Stomach (tissue), 9 donors: Measurements from ENCODE around the gene HLA-DMB. TPM values are rescaled to one million over a fixed set of nuclear protein-coding genes. Genes with fewer than 3 reads are reported as not detected.
A peak's percentile ranks its signal among the peaks of the same experiment; 100 is the strongest.

ENCODE experiments used
- DNase-seq, 2 donors: peaks; one replicate each; pipeline versions ENCODE4 v3.0.0 to v3.0.0-alpha.2; 2013 to 2019
- H3K27ac ChIP-seq, 5 donors: fragments of 200-600 bp in 4 of 5; sonication (generic) in 4 of 5; one replicate each; pipeline ENCODE4 v1.5.1; 2013 to 2019; ENCODE audit warnings: mild to moderate bottlenecking in 1 of 5, moderate library complexity in 1 of 5
- H3K27me3 ChIP-seq, 3 donors: fragments of 200-600 bp; sonication (generic); one replicate each; pipeline ENCODE4 v1.5.1; 2017 to 2019; ENCODE audit warnings: mixed run types in 1 of 3
- H3K36me3 ChIP-seq, 4 donors: fragments of 200-600 bp; sonication (generic); 1 replicate in 3 of 4; 2 replicates in 1 of 4; pipeline ENCODE4 v1.5.1; 2016 to 2019
- H3K4me1 ChIP-seq, 4 donors: fragments of 200-600 bp; sonication (generic); one replicate each; pipeline ENCODE4 v1.5.1; 2016 to 2019
- H3K4me3 ChIP-seq, 4 donors: fragments of 200-600 bp; sonication (generic) in 3 of 4; one replicate each; pipeline ENCODE4 v1.5.1; 2016 to 2019; ENCODE audit warnings: mild to moderate bottlenecking in 1 of 4
- H3K9me3 ChIP-seq, 4 donors: fragments of 200-600 bp; sonication (generic); one replicate each; pipeline ENCODE4 v1.5.1; 2016 to 2019
- CTCF ChIP-seq, 7 experiments: fragments of 450-650 bp in 4 of 7; fragments of 200-600 bp in 3 of 7; sonication (generic) in 3 of 7; IDR thresholded peaks; one replicate each; pipeline ENCODE4 v1.5.1; 2016 to 2019; ENCODE audit warnings: antibody characterized with exemption in 7 of 7, control low read depth in 2 of 7, mild to moderate bottlenecking in 1 of 7
- EP300 ChIP-seq: sonication (generic); formaldehyde crosslinking; IDR thresholded peaks from one replicate; pipeline ENCODE4 v1.6.1; 2017; ENCODE audit warnings: antibody characterized with exemption
- POLR2A ChIP-seq, 4 donors: fragments of 450-650 bp; IDR thresholded peaks; one replicate each; pipeline ENCODE4 v1.6.1; 2016; ENCODE audit warnings: antibody characterized with exemption in 4 of 4, control low read depth in 2 of 4, mild to moderate bottlenecking in 1 of 4, moderate library complexity in 1 of 4
- POLR2AphosphoS5 ChIP-seq, 3 donors: sonication (generic); formaldehyde crosslinking; IDR thresholded peaks; one replicate each; pipeline ENCODE4 v1.6.1; 2016; ENCODE audit warnings: antibody characterized with exemption in 3 of 3
- WGBS, 5 donors: extraction: QIAGEN DNeasy Blood & Tissue Kit in 3 of 5; methylation state at CpG; one replicate each; pipeline versions ENCODE4 v1.1.5 to v1.1.7; 2013 to 2018; 5-methylcytosine and 5-hydroxymethylcytosine counted together
- intact Hi-C: fragments of 100-400 bp; cut with DNase I; formaldehyde crosslinking; loops from one replicate; pipeline ENCODE4 v1.15.1; 2023; ENCODE audit warnings: low total_unique reads
- polyA plus RNA-seq, 3 donors: library from polyadenylated mRNA; stranded (reverse); fragments of 200-250 nt; gene quantifications; one replicate each; pipeline ENCODE4 v1.2.3, GENCODE V29; 2013
- total RNA-seq, 5 donors: library from RNA; depleted of rRNA; stranded (reverse); fragments of >200 nt; gene quantifications; one replicate each; pipeline versions ENCODE4 v1.1.0 to v1.2.3, GENCODE V29; 2014 to 2016
- donor health status: healthy with polysubstance abuse.
- donor health status: Bipolar disorder and iron deficiency.
- donor health status: healthy.

The HLA-DMB gene
- total and polyA plus RNA-seq, 8 donors = 7.6 to 27.1 (median 11.8) TPM; not detected in 1

- Histone ChIP-seq H3K4me1 (peaks cover 64 to 96% (median 90%) of the 10 kb centered on the region in 4 donors), H3K36me3 (peaks cover 62 to 68% (median 67%) of the 10 kb centered on the region in 4 donors), H3K4me3 (peak overlapping the region in 1 of 4 donors; percentile 8), H3K9me3 (no peaks in the 10 kb centered on the region), H3K27ac (peak overlapping the region in 3 of 5 donors; percentile 19 to 47 (median 47)), H3K27me3 (no peaks in the 10 kb centered on the region)
- WGBS, 5 donors = 58 to 67% (median 63%) methylated on average over 11 of the region's 11 CpGs
- no peak for DNase-seq
- intact Hi-C loops = no loop called here
- TF ChIP-seq CTCF (IDR thresholded peaks at IDR 0.05) (no peak), POLR2A (IDR thresholded peaks at IDR 0.05) (no peak), POLR2AphosphoS5 (IDR thresholded peaks at IDR 0.05) (no peak), EP300 (no peak)
Measured at GRCh38 chr6:32980488-32981038, 39.7 kb upstream of the HLA-DMB start.

- no peak for TF ChIP-seq POLR2A (IDR thresholded peaks at IDR 0.05)
- TF ChIP-seq EP300 = no peak
- TF ChIP-seq CTCF (IDR thresholded peaks at IDR 0.05) = no peak
- TF ChIP-seq POLR2AphosphoS5 (IDR thresholded peaks at IDR 0.05) = no peak
- Histone ChIP-seq H3K9me3 (no peaks in the 10 kb centered on the region), H3K27me3 (no peaks in the 10 kb centered on the region), H3K36me3 (peaks cover 69 to 75% (median 73%) of the 10 kb centered on the region in 4 donors), H3K4me1 (peaks cover 71 to 100% (median 93%) of the 10 kb centered on the region in 4 donors), H3K4me3 (peak overlapping the region in 1 of 4 donors; percentile 8), H3K27ac (peak overlapping the region in 2 of 5 donors; percentile 2 to 47)
- no peak for DNase-seq
- intact Hi-C loops = no loop called here
- WGBS, 5 donors = 80 to 85% (median 82%) methylated on average over 12 of the region's 12 CpGs
Measured at GRCh38 chr6:32979720-32980487, 39.1 kb upstream of the HLA-DMB start.

GRCh38 chr6:32977953-32978324 lies 37.1 kb upstream of the HLA-DMB start:
- H3K27me3 ChIP-seq = no peaks in the 10 kb centered on the region
- peaks cover 70 to 90% (median 82%) of the 10 kb centered on the region in 4 donors for H3K4me1 ChIP-seq
- peak overlapping the region in 2 of 5 donors; percentile 35 to 41 for H3K27ac ChIP-seq
- H3K4me3 ChIP-seq = peak overlapping the region in 2 of 4 donors; percentile 93 to 99
- intact Hi-C loops = no loop called here
- no peaks in the 10 kb centered on the region for H3K9me3 ChIP-seq
- no peak for DNase-seq
- no peak for TF ChIP-seq POLR2AphosphoS5 (IDR thresholded peaks at IDR 0.05)
- peak in 1 of 7 experiments; percentile 7 for TF ChIP-seq CTCF (IDR thresholded peaks at IDR 0.05)
- H3K36me3 ChIP-seq = peaks cover 80 to 95% (median 90%) of the 10 kb centered on the region in 4 donors
- WGBS, 5 donors = 27 to 57% (median 39%) methylated on average over 7 of the region's 7 CpGs

- 35 to 58% (median 38%) methylated on average over 10 of the region's 10 CpGs for WGBS, 5 donors
- Histone ChIP-seq H3K36me3 (peaks cover 85 to 100% (median 95%) of the 10 kb centered on the region in 4 donors), H3K9me3 (no peaks in the 10 kb centered on the region), H3K4me3 (peak overlapping the region in 2 of 4 donors; percentile 93 to 99), H3K27me3 (no peaks in the 10 kb centered on the region), H3K27ac (peak overlapping the region in 2 of 5 donors; percentile 35 to 41), H3K4me1 (peaks cover 69 to 84% (median 77%) of the 10 kb centered on the region in 4 donors)
- no peak for TF ChIP-seq CTCF (IDR thresholded peaks at IDR 0.05)
- TF ChIP-seq POLR2A (IDR thresholded peaks at IDR 0.05) = no peak
- TF ChIP-seq EP300 = no peak
- no peak for TF ChIP-seq POLR2AphosphoS5 (IDR thresholded peaks at IDR 0.05)
- intact Hi-C loops = no loop called here
- DNase-seq = no peak
Measured at GRCh38 chr6:32977272-32977952, 36.6 kb upstream of the HLA-DMB start.
